GM18868 (cell line): Measurements from ENCODE around the gene ATP4A.

Source experiments
- ATAC-seq: cut with Tn5 transposase; IDR thresholded peaks from one replicate; pipeline ENCODE4 v1.9.1; 2021; ENCODE audit warnings: mild to moderate bottlenecking, moderate library complexity; ENCODE audit not compliant: unreplicated experiment

Gene ATP4A

GRCh38 chr19:35529241-35530218 is 33.9 kb downstream of the ATP4A start:
- no peak for ATAC-seq

GRCh38 chr19:35528218-35529038 is 35.0 kb downstream of the ATP4A start, which contains the start of gene SBSN:
Gene SBSN, minus strand, starts transcription at chr19:35528311. Its CDS starts 30 bp downstream, at chr19:35528281.
- no peak for ATAC-seq

- ATAC-seq, result no peak
These were observed 37.6 kb downstream of the ATP4A start for GRCh38 chr19:35525873-35526272.

GRCh38 chr19:35524181-35524837 is 39.1 kb downstream of the ATP4A start:
- ATAC-seq, result no peak

GRCh38 chr19:35522745-35523327 is 40.6 kb downstream of the ATP4A start:
- ATAC-seq, result no peak

GRCh38 chr19:35521124-35521743 is 42.2 kb downstream of the ATP4A start:
- ATAC-seq, result no peak

GRCh38 chr19:35519291-35519690 is 44.2 kb downstream of the ATP4A start:
- no peak for ATAC-seq

GRCh38 chr19:35518313-35518712 is 45.1 kb downstream of the ATP4A start:
- no peak for ATAC-seq

- no peak for ATAC-seq
These were observed 46.1 kb downstream of the ATP4A start for GRCh38 chr19:35517342-35517741.

GRCh38 chr19:35516310-35516709 is 47.1 kb downstream of the ATP4A start:
- no peak for ATAC-seq

GRCh38 chr19:35514282-35514809 is 49.1 kb downstream of the ATP4A start:
- ATAC-seq, result no peak

GRCh38 chr19:35513628-35514281 is 49.7 kb downstream of the ATP4A start, which contains the start of gene DMKN:
Gene DMKN, minus strand, starts transcription at chr19:35513649. Its CDS starts 174 bp downstream, at chr19:35513475.
- ATAC-seq, result no peak

GRCh38 chr19:35512831-35513627 is 50.4 kb downstream of the ATP4A start:
- no peak for ATAC-seq

- no peak for ATAC-seq
These were observed 52.1 kb downstream of the ATP4A start for GRCh38 chr19:35511337-35511736.

GRCh38 chr19:35510626-35510964 is 52.9 kb downstream of the ATP4A start:
- no peak for ATAC-seq

GRCh38 chr19:35509861-35510625 is 53.4 kb downstream of the ATP4A start:
- peak; percentile 52 for ATAC-seq

- ATAC-seq, result peak; percentile 57
These were observed 54.3 kb downstream of the ATP4A start for GRCh38 chr19:35509018-35509652.
